HG03103 (cell line): Measurements from ENCODE around the gene DNTT.

Experiments used
- ATAC-seq: cut with Tn5 transposase; IDR thresholded peaks from one replicate; pipeline ENCODE4 v1.9.1; 2021; ENCODE audit warnings: low read depth; ENCODE audit not compliant: unreplicated experiment

DNTT gene

DNA sequence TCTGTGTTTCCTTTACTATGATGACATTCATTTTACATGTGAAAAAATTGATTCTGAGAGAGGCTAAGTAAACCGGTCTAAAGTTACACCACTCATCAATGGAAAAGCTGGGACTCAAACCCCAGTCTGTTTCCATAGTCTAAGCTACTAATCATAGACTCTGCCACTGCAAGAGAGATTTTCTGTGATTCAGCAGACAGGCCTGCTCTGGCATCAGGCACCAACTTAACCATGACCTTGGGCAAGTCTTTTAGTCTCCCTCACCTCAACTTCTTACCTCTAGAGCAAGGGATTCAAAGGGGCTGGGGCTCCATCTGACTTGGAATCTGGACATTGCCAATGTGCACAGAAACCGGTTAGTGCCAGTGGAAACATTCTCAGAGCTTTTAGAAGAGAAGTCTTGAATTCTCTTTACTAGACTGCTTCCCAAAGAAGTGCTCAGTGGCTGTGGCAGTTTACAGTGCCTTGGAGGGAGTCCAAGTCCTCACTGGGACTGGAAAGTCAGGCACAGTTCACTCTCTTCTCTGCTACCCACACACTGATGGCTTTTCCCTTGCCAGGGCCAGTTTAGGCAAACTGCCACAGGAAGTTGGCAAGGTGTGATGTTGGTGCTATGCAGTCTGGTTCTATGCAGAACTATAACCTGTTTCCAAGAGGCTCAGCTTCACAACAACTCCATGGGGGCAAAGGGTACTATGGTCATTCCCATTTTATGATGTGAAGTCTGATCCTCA lies 28.4 kb upstream of the DNTT start:
- ATAC-seq = no peak

DNA sequence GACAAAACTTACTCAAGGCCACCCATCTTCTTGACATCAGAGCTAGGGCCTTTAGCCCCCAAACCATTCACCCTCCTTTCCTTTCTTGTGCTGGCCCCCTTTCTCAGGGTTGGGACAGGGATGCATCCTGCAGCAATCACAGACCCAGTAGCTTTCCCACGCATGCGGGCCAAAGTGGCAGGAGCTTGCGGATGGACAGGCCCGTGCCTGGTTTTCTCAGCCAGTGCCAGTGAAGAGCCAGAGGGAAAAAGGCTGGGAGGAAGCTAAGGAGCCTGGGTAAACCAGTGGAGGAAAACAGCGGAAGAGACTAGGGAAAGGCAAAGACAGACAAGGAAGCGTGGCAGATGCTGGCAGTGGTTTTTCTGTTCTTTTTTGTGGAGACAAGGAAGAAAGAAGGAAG lies 27.8 kb upstream of the DNTT start:
- ATAC-seq = no peak

GRCh38 chr10:96276831-96277230 lies 27.4 kb upstream of the DNTT start:
- ATAC-seq = no peak

GRCh38 chr10:96279191-96279641 lies 25.0 kb upstream of the DNTT start:
- no peak for ATAC-seq

DNA sequence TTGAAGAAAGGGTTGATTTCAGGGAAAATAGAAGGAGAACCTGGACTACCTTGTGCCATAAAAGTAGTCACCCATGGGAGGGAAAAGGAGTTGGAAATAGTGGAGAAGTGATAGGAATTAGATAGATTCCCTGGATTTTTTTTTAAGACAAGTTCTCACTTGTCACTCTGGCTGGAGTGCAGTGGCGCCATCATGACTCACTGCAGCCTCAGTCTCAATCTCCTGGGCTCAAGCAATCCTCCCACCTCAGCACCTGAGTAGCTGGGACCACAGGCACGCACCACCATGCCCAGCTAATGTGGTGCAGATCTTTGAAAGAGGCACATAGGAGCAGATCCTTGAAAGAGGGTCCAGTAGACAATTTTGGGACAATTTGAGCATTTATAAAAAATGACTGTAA lies 23.4 kb upstream of the DNTT start:
- no peak for ATAC-seq

GRCh38 chr10:96281444-96282029 lies 22.7 kb upstream of the DNTT start:
- no peak for ATAC-seq

DNA sequence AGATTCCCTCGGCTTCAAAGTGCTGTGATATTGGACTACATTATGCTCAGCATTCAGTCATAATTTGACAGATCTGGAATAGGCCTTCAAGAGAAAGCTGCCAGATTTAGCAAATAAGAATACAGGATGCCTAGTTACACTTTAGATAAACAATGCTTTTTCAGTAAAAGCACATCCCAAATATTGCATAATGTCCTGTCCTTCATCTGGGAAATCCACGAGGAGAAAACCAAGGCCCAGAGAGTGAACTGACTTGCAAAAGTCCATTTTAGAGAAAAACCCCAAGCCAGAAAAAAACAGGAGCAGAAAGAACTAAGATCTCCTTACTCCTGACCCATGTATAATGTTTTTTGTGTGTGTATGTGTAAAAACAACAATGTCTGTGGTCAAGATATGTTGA lies 20.9 kb upstream of the DNTT start:
- ATAC-seq = no peak

- no peak for ATAC-seq
These were observed 20.5 kb upstream of the DNTT start for GRCh38 chr10:96283756-96284155.

DNA sequence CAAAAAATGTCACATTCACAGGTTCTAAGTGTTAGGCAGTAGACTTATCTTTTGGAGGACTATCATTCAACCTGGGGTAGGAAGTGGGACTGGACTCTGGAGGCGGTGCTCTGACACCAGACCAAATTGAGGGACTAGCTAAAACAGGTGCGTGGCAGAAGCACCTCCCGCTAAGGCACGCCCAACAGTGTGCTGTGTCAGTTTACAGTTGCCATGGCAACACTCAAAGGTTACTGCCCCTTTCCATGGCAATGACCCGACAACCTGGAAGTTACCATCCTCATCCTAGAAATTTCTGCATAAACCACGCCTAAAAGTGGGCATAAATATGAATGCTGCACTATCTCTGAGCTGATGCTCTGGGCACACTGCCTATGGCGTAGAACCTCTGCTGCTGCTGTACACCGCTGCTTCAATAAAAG lies 18.9 kb upstream of the DNTT start:
- ATAC-seq = no peak

DNA sequence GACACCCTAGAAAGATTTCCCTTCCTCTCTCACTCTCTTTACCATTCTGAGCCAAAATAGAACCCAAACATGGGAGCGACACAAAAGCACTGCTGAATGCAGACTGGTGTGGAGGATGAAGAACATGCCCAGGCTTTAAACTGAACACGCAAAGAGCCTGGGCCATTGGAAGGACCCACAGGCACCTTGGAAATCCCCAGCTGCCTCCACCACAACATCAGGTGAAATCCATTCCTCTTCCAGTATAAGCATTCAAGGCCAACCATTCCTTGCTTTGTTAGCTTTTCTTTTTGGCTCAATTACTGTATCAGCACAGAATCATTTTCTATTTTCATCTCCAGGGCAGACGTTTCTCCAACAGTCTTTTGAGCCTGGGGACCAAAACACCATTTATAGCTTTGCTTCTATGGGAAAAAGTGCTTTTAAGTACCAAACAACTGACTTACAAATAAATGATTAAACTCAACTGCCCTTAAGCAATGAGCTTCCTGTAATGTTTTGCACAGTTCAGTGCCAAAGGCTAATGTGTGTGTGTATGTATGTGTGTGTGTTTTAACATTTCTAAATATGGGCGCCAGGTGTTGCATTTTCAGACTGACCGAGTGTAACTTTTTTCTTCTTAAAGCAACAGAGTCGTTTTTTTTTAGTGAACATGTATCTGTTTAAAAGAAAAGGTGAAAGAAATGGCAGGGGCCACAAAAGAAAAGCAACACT lies 16.7 kb upstream of the DNTT start:
- ATAC-seq = peak; percentile 54

- peak; percentile 59 for ATAC-seq
These were observed 16.0 kb upstream of the DNTT start for GRCh38 chr10:96288151-96288621.

GRCh38 chr10:96289218-96289910 lies 14.9 kb upstream of the DNTT start:
- ATAC-seq = no peak

- ATAC-seq = no peak
These were observed 13.7 kb upstream of the DNTT start for GRCh38 chr10:96290368-96291133.

DNA sequence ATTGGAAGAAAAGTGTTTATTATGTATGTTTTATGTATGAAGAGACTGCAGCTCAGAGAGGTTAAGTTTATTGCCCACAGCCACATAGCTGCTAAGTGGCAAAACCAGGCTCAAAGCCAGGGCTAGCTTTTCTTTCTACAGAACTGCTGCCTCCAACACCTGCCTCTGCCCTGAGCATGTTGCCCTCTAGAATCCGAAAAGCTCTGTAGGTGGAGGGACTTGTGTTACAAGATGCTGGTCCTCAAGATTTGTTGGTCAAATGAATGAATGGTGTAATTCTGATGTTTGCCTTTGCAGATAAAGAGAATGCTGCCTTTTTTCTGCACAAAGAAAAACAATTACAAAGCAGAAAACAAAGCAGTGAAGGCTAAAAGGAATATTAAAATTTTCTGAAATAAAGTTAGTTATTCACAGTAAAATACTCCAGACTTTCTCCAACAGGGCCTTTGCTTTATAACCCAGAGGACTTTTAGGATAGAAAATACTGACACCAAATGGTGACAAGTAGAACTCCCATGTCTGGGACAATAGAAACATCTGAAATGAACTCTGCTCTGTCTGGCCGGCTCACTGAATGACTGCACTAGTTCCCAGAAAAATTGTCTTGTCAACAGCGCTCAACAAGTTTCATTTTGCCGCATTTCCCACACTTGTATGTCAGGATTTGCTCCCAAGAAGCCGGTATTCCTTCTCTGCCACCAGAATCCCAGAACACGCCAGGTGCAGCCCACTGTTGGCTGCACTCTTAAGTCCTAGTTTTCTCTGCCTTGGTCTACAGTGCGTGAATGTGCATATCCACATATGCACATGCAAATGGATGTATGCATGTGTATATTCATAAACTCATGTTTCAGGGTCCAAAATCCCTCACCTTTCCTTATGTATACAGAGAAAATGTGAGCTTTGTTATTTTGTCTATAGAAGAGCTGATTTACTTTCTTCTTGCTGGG lies 11.0 kb upstream of the DNTT start:
- no peak for ATAC-seq

GRCh38 chr10:96295475-96295874 lies 8.8 kb upstream of the DNTT start:
- ATAC-seq = no peak

DNA sequence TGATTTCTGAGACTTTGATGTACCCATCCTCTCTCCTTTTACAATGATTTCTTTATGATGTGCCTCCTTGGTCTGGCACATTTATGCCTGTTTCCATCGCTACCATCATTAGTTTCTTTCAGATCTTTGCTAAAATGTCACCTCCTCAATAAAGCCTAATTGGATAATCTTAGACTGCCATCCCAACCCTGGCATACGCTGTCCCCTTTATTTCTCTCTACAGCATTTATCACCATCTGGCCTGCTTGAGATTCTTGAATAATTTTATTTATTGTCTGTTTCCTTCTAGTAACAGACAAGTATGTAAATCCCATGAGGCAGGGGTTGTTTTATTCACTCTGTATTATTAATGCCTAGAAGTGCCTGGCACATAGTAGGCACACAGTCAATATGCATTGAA lies 6.7 kb upstream of the DNTT start:
- ATAC-seq = no peak

DNA sequence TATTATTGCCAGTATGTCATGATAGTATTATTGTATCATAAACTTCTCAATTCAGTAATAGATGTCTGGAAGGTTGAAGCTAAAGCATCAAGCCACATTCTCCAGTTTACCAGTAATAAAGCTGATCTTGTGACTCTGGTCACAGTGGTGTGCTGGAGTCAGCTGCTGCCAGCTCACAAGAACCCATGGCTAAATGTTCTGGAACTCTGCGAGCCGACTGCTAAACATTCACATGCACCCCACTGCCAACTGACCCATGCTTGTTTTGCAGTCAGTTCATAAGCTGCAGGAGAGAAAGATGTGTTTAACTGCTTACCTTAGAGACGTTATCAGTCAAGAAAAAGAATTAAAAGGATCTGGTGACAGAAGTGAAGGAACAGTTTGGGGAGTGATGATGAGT lies 5.9 kb upstream of the DNTT start:
- no peak for ATAC-seq

DNA sequence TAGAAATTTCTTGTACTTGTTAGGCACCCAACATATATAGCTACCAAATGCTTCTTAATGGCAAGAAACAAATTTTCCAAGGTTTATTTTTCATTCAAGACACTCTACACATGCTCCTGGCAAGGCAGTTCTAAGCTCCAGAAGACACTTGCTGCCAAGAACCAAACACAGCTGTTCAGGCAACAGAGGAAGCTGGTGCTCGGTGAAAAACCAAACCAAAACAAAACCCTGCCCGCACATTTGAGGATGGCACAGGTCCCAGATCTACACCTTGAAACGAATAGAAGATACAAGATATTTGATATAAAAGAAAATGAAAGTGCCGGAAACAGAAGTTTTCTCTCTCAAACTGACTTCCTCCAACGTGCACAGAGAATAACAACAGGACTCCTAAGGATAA lies 4.9 kb upstream of the DNTT start:
- no peak for ATAC-seq

- no peak for ATAC-seq
These were observed 2.6 kb upstream of the DNTT start for GRCh38 chr10:96301616-96302015.
